ENCODE measurements around the gene KBTBD4. TPM values are rescaled to one million over a fixed set of nuclear protein-coding genes. Genes with fewer than 3 reads are reported as not detected.

Gene KBTBD4
- total RNA-seq, 1 experiment from 2014 or later = 12.5 TPM

GRCh38 chr11:47620836-47621378 lies 42.1 kb upstream of the KBTBD4 start:
- DNase-seq = no peak
- ChIA-PET CTCF (no interaction called here), POLR2A (no interaction called here)
- peaks cover 5% of the 10 kb centered on the region; the same call in 1 of the 2 replicates for H3K36me3 ChIP-seq (ENCODE audit: control insufficient read depth, insufficient read depth, low read length)
- no peaks in the 10 kb centered on the region for H3K27me3 Mint-ChIP-seq (ENCODE audit: insufficient read depth, unreplicated experiment)
- BruUV-seq (replicated peaks) = no TSS peak
- no peaks in the 10 kb centered on the region for H3K27me3 ChIP-seq (replicated peaks; ENCODE audit: control insufficient read depth, insufficient read depth, low read length)
- no peak overlapping the region for H3K4me3 Mint-ChIP-seq (ENCODE audit: unreplicated experiment)
- intact Hi-C loops (cut with micrococcal nuclease; ENCODE audit: unreplicated experiment) = no loop called here
- no peaks in the 10 kb centered on the region for H3K9me3 Mint-ChIP-seq (ENCODE audit: unreplicated experiment)
- peaks cover 70% of the 10 kb centered on the region for H3K36me3 Mint-ChIP-seq (ENCODE audit: insufficient read depth, unreplicated experiment)
- no peaks in the 10 kb centered on the region for H3K4me1 Mint-ChIP-seq (ENCODE audit: low read depth, unreplicated experiment)
- no peak overlapping the region for H3K4me3 ChIP-seq (ENCODE audit: low read depth, low read length)
- no peak overlapping the region for H3K27ac Mint-ChIP-seq (ENCODE audit: unreplicated experiment)
- no peaks in the 10 kb centered on the region for H3K4me1 ChIP-seq
- no peak for TF ChIP-seq CTCF (IDR thresholded peaks at IDR 0.05; ENCODE audit: insufficient read depth in 1 of 2, low read depth in 1 of 2, low read length in 1 of 2, severe bottlenecking in 1 of 2, unreplicated experiment in 1 of 2)
- H3K9me3 ChIP-seq = no peaks in the 10 kb centered on the region

GRCh38 chr11:47617417-47617809 lies 38.6 kb upstream of the KBTBD4 start:
- Mint-ChIP-seq H3K27me3 (ENCODE audit: insufficient read depth, unreplicated experiment) (no peaks in the 10 kb centered on the region), H3K36me3 (ENCODE audit: insufficient read depth, unreplicated experiment) (peaks cover 47% of the 10 kb centered on the region), H3K27ac (ENCODE audit: unreplicated experiment) (no peak overlapping the region), H3K4me1 (ENCODE audit: low read depth, unreplicated experiment) (no peaks in the 10 kb centered on the region), H3K4me3 (ENCODE audit: unreplicated experiment) (no peak overlapping the region), H3K9me3 (ENCODE audit: unreplicated experiment) (no peaks in the 10 kb centered on the region)
- 0 out of 2 replicates have a peak, but pooled peaks cover 2% of the 10 kb centered on the region for H3K36me3 ChIP-seq (ENCODE audit: control insufficient read depth, insufficient read depth, low read length)
- no peaks in the 10 kb centered on the region for H3K4me1 ChIP-seq
- POLR2A ChIA-PET = no interaction called here
- H3K4me3 ChIP-seq (ENCODE audit: low read depth, low read length) = no peak overlapping the region
- no peak for DNase-seq
- H3K27me3 ChIP-seq (replicated peaks; ENCODE audit: control insufficient read depth, insufficient read depth, low read length) = no peaks in the 10 kb centered on the region
- CTCF ChIA-PET = interaction anchor here (0.5 to 0.6 kb wide), 2 partner anchors 32 to 145 kb away, joined by 3 read pairs; no protein-coding TSS in a partner anchor
- H3K9me3 ChIP-seq = no peaks in the 10 kb centered on the region
- no TSS peak for BruUV-seq (replicated peaks)
- intact Hi-C loops (cut with micrococcal nuclease; ENCODE audit: unreplicated experiment) = loop anchor here (1.0 to 10.0 kb wide), 2 partner anchors 237 to 243 kb away; no protein-coding TSS in a partner anchor
- TF ChIP-seq CTCF (IDR thresholded peaks at IDR 0.05; ENCODE audit: insufficient read depth in 1 of 2, low read depth in 1 of 2, low read length in 1 of 2, severe bottlenecking in 1 of 2, unreplicated experiment in 1 of 2) = no peak

- POLR2A ChIA-PET = no interaction called here
- no TSS peak for BruUV-seq (replicated peaks)
These were observed 38.1 kb upstream of the KBTBD4 start for GRCh38 chr11:47616726-47617416.

More at GRCh38 chr11:47616726-47617416, 38.1 kb upstream of the KBTBD4 start:
- Histone ChIP-seq H3K4me3 (ENCODE audit: low read depth, low read length) (no peak overlapping the region), H3K9me3 (no peaks in the 10 kb centered on the region), H3K4me1 (no peaks in the 10 kb centered on the region), H3K36me3 (ENCODE audit: control insufficient read depth, insufficient read depth, low read length) (0 out of 2 replicates have a peak, but pooled peaks cover 1% of the 10 kb centered on the region), H3K27me3 (replicated peaks; ENCODE audit: control insufficient read depth, insufficient read depth, low read length) (no peaks in the 10 kb centered on the region)
- no peaks in the 10 kb centered on the region for H3K27me3 Mint-ChIP-seq (ENCODE audit: insufficient read depth, unreplicated experiment)
- H3K4me1 Mint-ChIP-seq (ENCODE audit: low read depth, unreplicated experiment) = no peaks in the 10 kb centered on the region
- intact Hi-C loops (cut with micrococcal nuclease; ENCODE audit: unreplicated experiment) = loop anchor here (1.0 to 10.0 kb wide), 2 partner anchors 238 to 243 kb away; no protein-coding TSS in a partner anchor
- no peaks in the 10 kb centered on the region for H3K9me3 Mint-ChIP-seq (ENCODE audit: unreplicated experiment)
- H3K27ac Mint-ChIP-seq (ENCODE audit: unreplicated experiment) = no peak overlapping the region
- peaks cover 43% of the 10 kb centered on the region for H3K36me3 Mint-ChIP-seq (ENCODE audit: insufficient read depth, unreplicated experiment)
- peak; percentile 47 to 84 for TF ChIP-seq CTCF (IDR thresholded peaks at IDR 0.05; ENCODE audit: insufficient read depth in 1 of 2, low read depth in 1 of 2, low read length in 1 of 2, severe bottlenecking in 1 of 2, unreplicated experiment in 1 of 2)
- H3K4me3 Mint-ChIP-seq (ENCODE audit: unreplicated experiment) = no peak overlapping the region
- CTCF ChIA-PET = interaction anchor here (0.5 to 0.6 kb wide), 3 partner anchors 31 to 162 kb away, joined by 3 to 6 read pairs (median 3); no protein-coding TSS in a partner anchor
- peak in 1 of 2 experiments; percentile 57 for DNase-seq

All from Caco-2 (cell line).